Endodermal cell (in vitro differentiated cells): ENCODE measurements around the gene ADIPOQ. TPM values are rescaled to one million over a fixed set of nuclear protein-coding genes. Genes with fewer than 3 reads are reported as not detected.
"Not testable (repeated sequence)": the region's sequence is repeated elsewhere in the genome, so short reads cannot be mapped to it uniquely, and the experiment has no call there.

Experiments used
- DNase-seq: peaks from one replicate; pipeline ENCODE4 v3.0.0-alpha.2; 2017
- H3K27ac ChIP-seq: 2 replicates; pipeline ENCODE4 v1.5.1; 2013; ENCODE audit warnings: mild to moderate bottlenecking, low read depth, low read length, moderate library complexity
- H3K27me3 ChIP-seq: 2 replicates; pipeline ENCODE4 v1.6.1; 2013; ENCODE audit warnings: mild to moderate bottlenecking, low read length, moderate library complexity; ENCODE audit not compliant: insufficient read depth, control insufficient read depth, poor library complexity, severe bottlenecking
- H3K36me3 ChIP-seq: 2 replicates; pipeline ENCODE4 v1.7.0; 2013; ENCODE audit warnings: mild to moderate bottlenecking, low read length, moderate library complexity; ENCODE audit not compliant: control insufficient read depth, insufficient read depth
- H3K4me1 ChIP-seq: one replicate; pipeline ENCODE4 v1.7.0; 2013; ENCODE audit warnings: low read length; ENCODE audit not compliant: control insufficient read depth, insufficient read depth
- H3K4me3 ChIP-seq: 2 replicates; pipeline ENCODE4 v1.5.1; 2013; ENCODE audit warnings: mild to moderate bottlenecking, low read length, moderate library complexity
- H3K9ac ChIP-seq: 2 replicates; pipeline ENCODE4 v1.6.1; 2013; ENCODE audit warnings: mild to moderate bottlenecking, low read length, moderate library complexity; ENCODE audit not compliant: poor library complexity, severe bottlenecking; ENCODE audit errors: extremely low read depth
- H3K9me3 ChIP-seq: 2 replicates; pipeline ENCODE4 v1.6.1; 2013; ENCODE audit warnings: mild to moderate bottlenecking, low read length, moderate library complexity; ENCODE audit not compliant: control insufficient read depth
- H3K27ac Mint-ChIP-seq: 2 replicates; pipeline ENCODE4 v1.8.0; 2020; ENCODE audit warnings: mixed read lengths
- H3K27me3 Mint-ChIP-seq: 2 replicates; pipeline ENCODE4 v1.8.0; 2021; ENCODE audit warnings: mild to moderate bottlenecking, mixed read lengths; ENCODE audit not compliant: insufficient read depth
- H3K36me3 Mint-ChIP-seq: 2 replicates; pipeline ENCODE4 v1.8.0; 2020; ENCODE audit warnings: low read depth, mixed read lengths
- H3K4me1 Mint-ChIP-seq: 2 replicates; pipeline ENCODE4 v1.8.0; 2020; ENCODE audit warnings: mixed read lengths
- H3K4me3 Mint-ChIP-seq: 2 replicates; pipeline ENCODE4 v1.8.0; 2020; ENCODE audit warnings: mild to moderate bottlenecking, moderate library complexity, mixed read lengths
- H3K9me3 Mint-ChIP-seq: 2 replicates; pipeline ENCODE4 v1.8.0; 2020; ENCODE audit warnings: mild to moderate bottlenecking, mixed read lengths
- CTCF ChIP-seq: fragments of 200-600 bp; sonication (generic); conservative IDR thresholded peaks from 2 replicates; pipeline ENCODE4 v1.5.0; 2021; ENCODE audit warnings: antibody characterized with exemption, mild to moderate bottlenecking
- WGBS, 2 experiments: methylation state at CpG; one replicate each; pipeline versions ENCODE4 v1.1.5 to v1.1.7; 2013; ENCODE audit warnings: missing lambda C conversion rate in 2 of 2, mixed read lengths in 1 of 2; ENCODE audit not compliant: insufficient coverage in 1 of 2, insufficient read length in 1 of 2; 5-methylcytosine and 5-hydroxymethylcytosine counted together
- total RNA-seq, 2 donors: library from RNA; stranded (reverse); fragmentation: NEBNext Ultra II Directional in 1 of 2; extraction: Animal tissue kit (Norgen Biotek cat#: 25700) in 1 of 2; gene quantifications; 2 replicates in 1 of 2; 3 replicates in 1 of 2; pipeline ENCODE4 v1.2.1, GENCODE V29; 2021

The ADIPOQ gene
- total RNA-seq, 2 donors from 2014 or later, result not detected

DNA sequence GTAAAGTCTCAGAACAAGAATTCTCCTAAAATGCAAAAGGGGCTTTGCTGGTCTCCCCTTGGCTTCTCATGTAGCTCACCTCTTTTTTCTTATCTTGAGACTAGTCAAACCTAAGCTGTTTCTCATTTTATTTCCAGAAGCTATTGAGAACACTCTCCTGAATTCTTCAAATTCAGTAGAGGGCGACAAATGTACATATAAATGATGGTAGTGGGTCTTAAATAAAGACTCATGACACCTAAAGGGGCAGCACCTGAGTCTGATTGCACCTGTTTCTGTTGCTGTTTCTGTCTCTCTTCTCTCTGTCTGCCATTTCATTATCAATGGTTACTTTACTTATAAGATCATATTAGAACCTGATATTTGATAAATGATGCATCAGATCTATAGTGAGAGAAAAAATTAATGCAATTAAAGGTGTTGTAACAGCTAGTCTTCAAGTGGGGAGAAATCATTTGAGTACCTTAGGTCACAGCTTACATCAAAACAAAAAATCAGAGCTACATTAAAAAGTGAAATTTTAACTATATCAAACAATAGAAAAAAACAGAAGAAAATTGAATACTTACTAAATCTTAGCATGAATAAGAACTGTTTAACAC is 7.0 kb downstream of the ADIPOQ start:
- Mint-ChIP-seq H3K9me3 (no peaks in the 10 kb centered on the region), H3K36me3 (no peaks in the 10 kb centered on the region), H3K4me1 (peaks cover 2% of the 10 kb centered on the region), H3K27ac (no peak overlapping the region), H3K27me3 (peaks cover 9% of the 10 kb centered on the region), H3K4me3 (no peak overlapping the region)
- TF ChIP-seq CTCF, result peak; percentile 71
- WGBS, 2 experiments, result 0% methylated on average over 1 of the region's 1 CpG
- DNase-seq, result peak; percentile 31
- no peak overlapping the region for H3K9ac ChIP-seq
- no peaks in the 10 kb centered on the region for H3K27me3 ChIP-seq
- no peak overlapping the region for H3K4me3 ChIP-seq
- H3K27ac ChIP-seq, result no peak overlapping the region
- no peaks in the 10 kb centered on the region for H3K4me1 ChIP-seq
- H3K9me3 ChIP-seq, result no peaks in the 10 kb centered on the region
- H3K36me3 ChIP-seq, result no peaks in the 10 kb centered on the region

DNA sequence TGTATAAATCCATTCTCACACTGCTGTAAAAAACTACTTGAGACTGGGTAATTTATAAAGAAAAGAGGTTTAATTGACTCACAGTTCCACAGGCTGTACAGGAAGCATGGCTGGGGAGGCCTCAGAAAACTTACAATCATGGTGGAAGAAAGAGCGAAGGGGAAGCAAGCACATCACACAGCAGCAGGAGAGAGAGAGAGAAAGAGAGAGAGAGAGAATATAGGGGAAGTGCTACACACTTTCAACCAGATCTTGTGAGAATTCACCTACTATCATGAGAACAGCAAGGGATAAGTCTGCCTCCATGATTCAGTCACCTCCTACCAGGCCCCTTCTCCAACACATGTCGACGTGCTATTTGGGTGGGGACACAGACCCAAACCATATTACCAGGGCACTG is 9.3 kb downstream of the ADIPOQ start:
- H3K27me3 Mint-ChIP-seq, H3K9me3 ChIP-seq, H3K4me1 ChIP-seq, H3K36me3 Mint-ChIP-seq, H3K9ac ChIP-seq, H3K27me3 ChIP-seq, H3K27ac Mint-ChIP-seq, H3K4me1 Mint-ChIP-seq, H3K36me3 ChIP-seq, H3K9me3 Mint-ChIP-seq, H3K4me3 Mint-ChIP-seq, H3K27ac ChIP-seq, H3K4me3 ChIP-seq: not testable (repeated sequence)
- DNase-seq, result peak; percentile 22
- 82 to 91% methylated on average over 2 to 3 of the region's 3 CpGs for WGBS, 2 experiments

GRCh38 chr3:186852994-186853393 is 10.5 kb downstream of the ADIPOQ start:
- Mint-ChIP-seq H3K27me3 (peaks cover 7% of the 10 kb centered on the region), H3K9me3 (no peaks in the 10 kb centered on the region), H3K36me3 (no peaks in the 10 kb centered on the region), H3K4me1 (peaks cover 2% of the 10 kb centered on the region), H3K4me3 (no peak overlapping the region), H3K27ac (no peak overlapping the region)
- Histone ChIP-seq H3K9me3 (no peaks in the 10 kb centered on the region), H3K4me3 (no peak overlapping the region), H3K4me1 (no peaks in the 10 kb centered on the region), H3K9ac (no peak overlapping the region), H3K27ac (no peak overlapping the region), H3K27me3 (no peaks in the 10 kb centered on the region), H3K36me3 (no peaks in the 10 kb centered on the region)
- 91 to 100% methylated on average over 1 to 6 of the region's 6 CpGs for WGBS, 2 experiments
- TF ChIP-seq CTCF, result no peak
- peak; percentile 17 for DNase-seq

- 88 to 95% methylated on average over 8 of the region's 8 CpGs for WGBS, 2 experiments
- Histone ChIP-seq H3K4me1 (no peaks in the 10 kb centered on the region), H3K4me3 (no peak overlapping the region), H3K9ac (no peak overlapping the region), H3K36me3 (no peaks in the 10 kb centered on the region), H3K27ac (no peak overlapping the region), H3K27me3 (no peaks in the 10 kb centered on the region), H3K9me3 (no peaks in the 10 kb centered on the region)
- H3K36me3 Mint-ChIP-seq, result no peaks in the 10 kb centered on the region
- H3K4me1 Mint-ChIP-seq, result peaks cover 2% of the 10 kb centered on the region
- DNase-seq, result peak; percentile 17
- no peak overlapping the region for H3K4me3 Mint-ChIP-seq
- no peaks in the 10 kb centered on the region for H3K9me3 Mint-ChIP-seq
- H3K27me3 Mint-ChIP-seq, result peaks cover 7% of the 10 kb centered on the region
- TF ChIP-seq CTCF, result no peak
- H3K27ac Mint-ChIP-seq, result no peak overlapping the region
Measured at GRCh38 chr3:186854146-186854545, 11.6 kb downstream of the ADIPOQ start.
